NT2/D1 (cell line): ENCODE data around the gene NDUFA8.

ENCODE experiments used
- SUZ12 ChIP-seq: IDR thresholded peaks from 2 replicates; pipeline ENCODE4 v1.6.1; 2011; ENCODE audit not compliant: insufficient read length, insufficient read depth; ENCODE audit errors: extremely low read depth
- YY1 ChIP-seq: IDR thresholded peaks from 2 replicates; pipeline ENCODE4 v1.6.1; 2011; ENCODE audit not compliant: insufficient read length, insufficient read depth
- ZNF274 ChIP-seq: IDR thresholded peaks from 2 replicates; pipeline ENCODE4 v1.6.1; 2011; ENCODE audit warnings: mild to moderate bottlenecking, low read depth, low read length

- TF ChIP-seq ZNF274 = no peak
- TF ChIP-seq YY1 = no peak
- no peak for TF ChIP-seq SUZ12
These were observed 28.1 kb downstream of the NDUFA8 start for GRCh38 chr9:122131401-122132001.
